ES-I3 (cell line): ENCODE measurements around the gene CITED4.

Source experiments
- H3K36me3 ChIP-seq: 2 replicates; pipeline ENCODE4 v1.6.1; 2013; ENCODE audit warnings: mild to moderate bottlenecking, low read length, control low read depth, moderate library complexity; ENCODE audit not compliant: insufficient read depth
- H3K4me1 ChIP-seq: 2 replicates; pipeline ENCODE4 v1.6.1; 2013; ENCODE audit warnings: mild to moderate bottlenecking, control low read depth, low read length; ENCODE audit not compliant: insufficient read depth
- H3K9ac ChIP-seq: 2 replicates; pipeline ENCODE4 v1.6.1; 2013; ENCODE audit warnings: low read depth, mild to moderate bottlenecking, low read length, moderate library complexity
- H3K9me3 ChIP-seq: 2 replicates; pipeline ENCODE4 v1.6.1; 2013; ENCODE audit warnings: mild to moderate bottlenecking, low read length, moderate library complexity; ENCODE audit not compliant: control insufficient read depth, insufficient read depth

CITED4 gene

GRCh38 chr1:40840526-40841323 lies 21.4 kb downstream of the CITED4 start:
- Histone ChIP-seq H3K4me1 (no peaks in the 10 kb centered on the region), H3K9me3 (no peaks in the 10 kb centered on the region), H3K36me3 (no peaks in the 10 kb centered on the region), H3K9ac (no peak overlapping the region)

GRCh38 chr1:40839943-40840335 lies 22.2 kb downstream of the CITED4 start:
- peaks cover 1% of the 10 kb centered on the region; the same call in 1 of the 2 replicates for H3K4me1 ChIP-seq
- H3K9me3 ChIP-seq, result no peaks in the 10 kb centered on the region
- no peak overlapping the region for H3K9ac ChIP-seq
- no peaks in the 10 kb centered on the region for H3K36me3 ChIP-seq

GRCh38 chr1:40838980-40839942 lies 22.9 kb downstream of the CITED4 start:
- no peaks in the 10 kb centered on the region for H3K9me3 ChIP-seq
- H3K36me3 ChIP-seq, result no peaks in the 10 kb centered on the region
- H3K4me1 ChIP-seq, result peaks cover 5% of the 10 kb centered on the region; the same call in 1 of the 2 replicates
- no peak overlapping the region for H3K9ac ChIP-seq

GRCh38 chr1:40838045-40838979 lies 23.9 kb downstream of the CITED4 start:
- H3K4me1 ChIP-seq, result peaks cover 5% of the 10 kb centered on the region; the same call in 1 of the 2 replicates
- H3K9me3 ChIP-seq, result no peaks in the 10 kb centered on the region
- no peaks in the 10 kb centered on the region for H3K36me3 ChIP-seq
- H3K9ac ChIP-seq, result no peak overlapping the region

GRCh38 chr1:40837601-40838000 lies 24.6 kb downstream of the CITED4 start:
- H3K4me1 ChIP-seq, result peaks cover 5% of the 10 kb centered on the region; the same call in 1 of the 2 replicates
- no peaks in the 10 kb centered on the region for H3K9me3 ChIP-seq
- no peak overlapping the region for H3K9ac ChIP-seq
- no peaks in the 10 kb centered on the region for H3K36me3 ChIP-seq

GRCh38 chr1:40836283-40836682 lies 25.9 kb downstream of the CITED4 start:
- Histone ChIP-seq H3K4me1 (peaks cover 5% of the 10 kb centered on the region; the same call in 1 of the 2 replicates), H3K9me3 (no peaks in the 10 kb centered on the region), H3K9ac (no peak overlapping the region), H3K36me3 (no peaks in the 10 kb centered on the region)

- no peaks in the 10 kb centered on the region for H3K9me3 ChIP-seq
- H3K9ac ChIP-seq, result no peak overlapping the region
- no peaks in the 10 kb centered on the region for H3K36me3 ChIP-seq
- H3K4me1 ChIP-seq, result peaks cover 5% of the 10 kb centered on the region; the same call in 1 of the 2 replicates
These were observed 27.1 kb downstream of the CITED4 start for GRCh38 chr1:40834968-40835545.

- H3K36me3 ChIP-seq, result no peaks in the 10 kb centered on the region
- no peak overlapping the region for H3K9ac ChIP-seq
- peaks cover 5% of the 10 kb centered on the region; the same call in 1 of the 2 replicates for H3K4me1 ChIP-seq
- H3K9me3 ChIP-seq, result no peaks in the 10 kb centered on the region
These were observed 28.2 kb downstream of the CITED4 start for GRCh38 chr1:40833979-40834378.

GRCh38 chr1:40831001-40831732 lies 31.0 kb downstream of the CITED4 start:
- Histone ChIP-seq H3K36me3 (no peaks in the 10 kb centered on the region), H3K4me1 (peaks cover 5% of the 10 kb centered on the region; the same call in 1 of the 2 replicates), H3K9me3 (no peaks in the 10 kb centered on the region; the same call in 1 of the 2 replicates), H3K9ac (no peak overlapping the region)

- no peak overlapping the region for H3K9ac ChIP-seq
- no peaks in the 10 kb centered on the region; the same call in 1 of the 2 replicates for H3K9me3 ChIP-seq
- H3K4me1 ChIP-seq, result peaks cover 12% of the 10 kb centered on the region
- no peaks in the 10 kb centered on the region for H3K36me3 ChIP-seq
These were observed 31.7 kb downstream of the CITED4 start for GRCh38 chr1:40830419-40830943.

GRCh38 chr1:40829631-40830245 lies 32.4 kb downstream of the CITED4 start:
- Histone ChIP-seq H3K36me3 (no peaks in the 10 kb centered on the region), H3K4me1 (peaks cover 12% of the 10 kb centered on the region), H3K9me3 (no peaks in the 10 kb centered on the region; the same call in 1 of the 2 replicates), H3K9ac (no peak overlapping the region)

GRCh38 chr1:40825996-40826395 lies 36.2 kb downstream of the CITED4 start:
- peaks cover 17% of the 10 kb centered on the region for H3K4me1 ChIP-seq
- no peaks in the 10 kb centered on the region for H3K36me3 ChIP-seq
- H3K9ac ChIP-seq, result no peak overlapping the region
- no peaks in the 10 kb centered on the region; the same call in 1 of the 2 replicates for H3K9me3 ChIP-seq
